PC-3 (cell line): ENCODE data around the gene JADE2.

ENCODE experiments used
- CTCF ChIP-seq: fragments of 300-600 bp; sonication (generic); conservative IDR thresholded peaks from 2 replicates; pipeline ENCODE4 v1.5.1; 2017; ENCODE audit warnings: antibody characterized with exemption, low read depth, mild to moderate bottlenecking, low read length
- EZH2 ChIP-seq: fragments of 300-600 bp; sonication (generic); IDR thresholded peaks from one replicate; pipeline ENCODE4 v1.6.1; 2017; ENCODE audit warnings: antibody characterized with exemption, mild to moderate bottlenecking, low read length; ENCODE audit not compliant: unreplicated experiment

DNA sequence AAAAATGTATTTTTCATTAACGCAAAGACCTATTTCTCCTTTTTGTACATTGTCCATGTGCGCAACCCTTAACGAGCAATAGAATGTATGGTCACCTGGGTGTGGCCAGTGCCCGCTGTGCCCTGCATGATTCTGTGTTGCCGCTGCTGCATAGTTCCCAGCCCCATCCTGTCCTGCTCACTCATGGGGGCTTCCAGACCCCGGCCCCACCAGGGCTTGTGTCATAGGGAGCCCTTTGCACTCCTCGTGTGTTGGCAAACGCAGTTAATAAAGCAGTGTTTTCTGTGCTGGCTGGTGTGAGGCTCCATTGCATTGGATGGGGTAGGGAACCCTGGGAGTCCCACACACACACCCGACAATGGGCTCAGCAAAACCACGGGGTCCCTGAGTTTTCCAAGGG, 57.5 kb downstream of the JADE2 start:
- TF ChIP-seq CTCF (no peak), EZH2 (no peak)
